Fibroblast of pulmonary artery (primary cell): Measurements from ENCODE around the gene CASP2.
A peak's percentile ranks its signal among the peaks of the same experiment; 100 is the strongest.

ENCODE experiments used
- DNase-seq: peaks from one replicate; pipeline ENCODE4 v3.0.0-alpha.2; 2010; ENCODE audit warnings: low read depth
- H3K4me3 ChIP-seq: replicated peaks from 2 replicates; pipeline ENCODE4 v1.5.1; 2011; ENCODE audit warnings: low read depth, mild to moderate bottlenecking, control low read depth, low read length, moderate library complexity
- TF ChIP-seq, protein P1 (sequence below): IDR thresholded peaks from 2 replicates; pipeline ENCODE4 v1.5.1; 2011; ENCODE audit warnings: mild to moderate bottlenecking, control low read depth, low read length, inconsistent platforms; ENCODE audit errors: missing control alignments

The CASP2 gene

DNA sequence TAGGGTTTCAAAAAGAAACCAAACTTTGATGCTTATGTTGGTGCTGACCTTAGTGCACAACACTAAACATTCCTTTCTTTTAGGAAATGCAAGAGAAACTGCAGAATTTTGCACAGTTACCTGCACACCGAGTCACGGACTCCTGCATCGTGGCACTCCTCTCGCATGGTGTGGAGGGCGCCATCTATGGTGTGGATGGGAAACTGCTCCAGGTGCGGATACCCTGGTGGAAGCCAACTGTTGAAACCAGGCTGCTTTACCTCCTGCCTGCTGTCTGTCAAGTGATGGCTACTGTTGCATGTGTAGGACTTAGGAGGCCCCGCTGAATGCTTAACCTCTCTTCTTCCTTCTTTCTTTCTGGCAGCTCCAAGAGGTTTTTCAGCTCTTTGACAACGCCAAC is 11.7 kb downstream of the CASP2 start:
- TF ChIP-seq, protein P1, sequence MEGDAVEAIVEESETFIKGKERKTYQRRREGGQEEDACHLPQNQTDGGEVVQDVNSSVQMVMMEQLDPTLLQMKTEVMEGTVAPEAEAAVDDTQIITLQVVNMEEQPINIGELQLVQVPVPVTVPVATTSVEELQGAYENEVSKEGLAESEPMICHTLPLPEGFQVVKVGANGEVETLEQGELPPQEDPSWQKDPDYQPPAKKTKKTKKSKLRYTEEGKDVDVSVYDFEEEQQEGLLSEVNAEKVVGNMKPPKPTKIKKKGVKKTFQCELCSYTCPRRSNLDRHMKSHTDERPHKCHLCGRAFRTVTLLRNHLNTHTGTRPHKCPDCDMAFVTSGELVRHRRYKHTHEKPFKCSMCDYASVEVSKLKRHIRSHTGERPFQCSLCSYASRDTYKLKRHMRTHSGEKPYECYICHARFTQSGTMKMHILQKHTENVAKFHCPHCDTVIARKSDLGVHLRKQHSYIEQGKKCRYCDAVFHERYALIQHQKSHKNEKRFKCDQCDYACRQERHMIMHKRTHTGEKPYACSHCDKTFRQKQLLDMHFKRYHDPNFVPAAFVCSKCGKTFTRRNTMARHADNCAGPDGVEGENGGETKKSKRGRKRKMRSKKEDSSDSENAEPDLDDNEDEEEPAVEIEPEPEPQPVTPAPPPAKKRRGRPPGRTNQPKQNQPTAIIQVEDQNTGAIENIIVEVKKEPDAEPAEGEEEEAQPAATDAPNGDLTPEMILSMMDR, result peak; percentile 62
- no peak overlapping the region for H3K4me3 ChIP-seq

DNA sequence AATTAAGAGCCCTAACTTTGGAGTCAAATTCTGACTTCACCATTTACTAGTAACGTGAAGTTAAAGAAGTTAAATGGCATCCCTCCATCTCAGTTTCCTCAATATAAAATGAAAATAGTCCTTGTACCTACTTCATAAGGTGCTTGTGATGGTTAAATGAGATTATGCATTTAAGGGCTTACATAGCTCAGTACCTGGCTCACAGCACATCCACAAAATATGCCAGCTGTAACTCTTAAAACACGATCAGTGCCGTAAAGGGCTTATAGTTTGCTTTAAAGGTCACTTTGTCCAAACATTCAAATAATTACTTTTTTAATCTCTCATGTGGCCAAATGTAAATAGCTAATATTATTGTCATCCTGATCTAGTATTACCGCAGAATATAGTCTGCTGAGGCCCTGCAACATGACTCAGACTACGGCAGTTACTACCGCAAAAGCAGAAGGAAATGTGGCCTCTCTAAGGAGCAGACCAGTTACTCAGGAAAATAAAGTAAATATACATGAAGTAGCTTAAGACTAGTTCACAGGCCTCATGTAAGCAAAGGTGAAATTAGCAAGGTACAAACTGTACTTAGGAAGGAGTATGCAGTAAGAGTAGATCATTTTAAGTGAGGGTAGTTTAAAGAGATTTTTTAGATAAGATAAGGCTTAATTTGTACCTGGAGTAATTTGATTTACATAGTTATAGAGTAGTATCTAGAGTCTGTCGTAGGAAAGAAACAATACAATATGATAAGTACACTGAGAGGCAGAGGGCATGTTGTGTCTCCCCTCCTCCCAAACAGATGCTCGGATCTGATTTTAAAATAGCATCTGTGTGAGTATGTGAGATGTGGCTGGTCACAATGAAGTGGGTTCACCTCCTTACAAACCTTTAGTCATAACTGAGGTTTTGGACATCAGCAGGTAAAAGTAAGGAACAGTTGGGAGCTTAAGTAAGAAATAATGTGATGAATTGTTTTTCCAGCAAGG is 13.1 kb downstream of the CASP2 start:
- DNase-seq, result no peak
- TF ChIP-seq, protein P1, result no peak
- H3K4me3 ChIP-seq, result no peak overlapping the region

More for the DNA sequence above, 11.7 kb downstream of the CASP2 start:
- DNase-seq, result no peak

DNA sequence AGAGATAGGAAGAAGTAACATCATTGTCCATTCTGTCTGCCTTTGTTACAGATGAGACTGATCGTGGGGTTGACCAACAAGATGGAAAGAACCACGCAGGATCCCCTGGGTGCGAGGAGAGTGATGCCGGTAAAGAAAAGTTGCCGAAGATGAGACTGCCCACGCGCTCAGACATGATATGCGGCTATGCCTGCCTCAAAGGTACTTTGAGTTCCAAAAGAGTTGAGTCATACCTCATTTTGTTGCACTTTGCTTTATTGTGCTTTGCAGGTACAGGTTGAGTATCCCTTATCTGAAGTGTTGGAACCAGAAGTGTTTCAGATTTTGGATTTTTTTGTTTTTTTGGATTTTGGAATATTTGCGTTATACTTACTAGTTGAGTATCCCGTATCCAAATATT is 15.6 kb downstream of the CASP2 start:
- no peak overlapping the region for H3K4me3 ChIP-seq
- no peak for DNase-seq
- TF ChIP-seq, protein P1, result no peak

DNA sequence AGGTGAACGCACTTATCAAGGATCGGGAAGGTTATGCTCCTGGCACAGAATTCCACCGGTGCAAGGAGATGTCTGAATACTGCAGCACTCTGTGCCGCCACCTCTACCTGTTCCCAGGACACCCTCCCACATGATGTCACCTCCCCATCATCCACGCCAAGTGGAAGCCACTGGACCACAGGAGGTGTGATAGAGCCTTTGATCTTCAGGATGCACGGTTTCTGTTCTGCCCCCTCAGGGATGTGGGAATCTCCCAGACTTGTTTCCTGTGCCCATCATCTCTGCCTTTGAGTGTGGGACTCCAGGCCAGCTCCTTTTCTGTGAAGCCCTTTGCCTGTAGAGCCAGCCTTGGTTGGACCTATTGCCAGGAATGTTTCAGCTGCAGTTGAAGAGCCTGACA is 16.8 kb downstream of the CASP2 start:
- no peak overlapping the region for H3K4me3 ChIP-seq
- DNase-seq, result no peak
- TF ChIP-seq, protein P1, result no peak

DNA sequence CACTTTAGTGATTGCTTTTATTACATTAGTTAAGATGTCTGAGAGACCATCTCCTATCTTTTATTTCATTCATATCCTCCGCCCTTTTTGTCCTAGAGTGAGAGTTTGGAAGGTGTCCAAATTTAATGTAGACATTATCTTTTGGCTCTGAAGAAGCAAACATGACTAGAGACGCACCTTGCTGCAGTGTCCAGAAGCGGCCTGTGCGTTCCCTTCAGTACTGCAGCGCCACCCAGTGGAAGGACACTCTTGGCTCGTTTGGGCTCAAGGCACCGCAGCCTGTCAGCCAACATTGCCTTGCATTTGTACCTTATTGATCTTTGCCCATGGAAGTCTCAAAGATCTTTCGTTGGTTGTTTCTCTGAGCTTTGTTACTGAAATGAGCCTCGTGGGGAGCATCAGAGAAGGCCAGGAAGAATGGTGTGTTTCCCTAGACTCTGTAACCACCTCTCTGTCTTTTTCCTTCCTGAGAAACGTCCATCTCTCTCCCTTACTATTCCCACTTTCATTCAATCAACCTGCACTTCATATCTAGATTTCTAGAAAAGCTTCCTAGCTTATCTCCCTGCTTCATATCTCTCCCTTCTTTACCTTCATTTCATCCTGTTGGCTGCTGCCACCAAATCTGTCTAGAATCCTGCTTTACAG is 17.4 kb downstream of the CASP2 start:
- TF ChIP-seq, protein P1, result peak; percentile 76
- no peak overlapping the region for H3K4me3 ChIP-seq
- DNase-seq, result peak; percentile 69

DNA sequence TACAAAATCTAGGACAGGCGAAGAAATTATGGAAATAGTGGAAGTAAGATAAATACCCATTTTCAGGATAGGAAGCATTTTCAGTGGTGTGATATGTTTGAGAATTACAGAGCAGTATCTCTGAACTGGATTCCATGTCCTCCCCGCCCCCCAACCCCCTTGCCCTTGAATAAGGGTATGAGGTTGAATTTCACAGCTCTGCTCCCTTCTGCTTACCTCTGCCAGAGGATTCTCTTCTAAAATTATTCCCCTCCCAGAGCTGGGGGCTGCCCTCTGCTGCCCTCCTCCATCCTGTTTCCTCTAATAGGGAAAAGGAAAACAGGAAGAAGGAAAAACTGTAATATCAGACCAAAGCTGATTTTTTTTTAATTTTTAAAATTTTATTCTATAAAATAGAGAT is 20.5 kb downstream of the CASP2 start:
- TF ChIP-seq, protein P1, result no peak
- H3K4me3 ChIP-seq, result no peak overlapping the region
- DNase-seq, result no peak
